Stimulated activated naive B cell treated with anti-CD40 and anti-IgM and Interleukin-4, amounts not matched to agents 10 μg/mL and 1 μg/mL and 100 μg/mL, for 72 hours (primary cell): ENCODE measurements around the gene CRTAC1.

Experiments
- ATAC-seq, 2 donors: fragments of 150-1000 bp; cut with Tn5 transposase; replicated peaks; 2 replicates each; pipeline ENCODE4 v1.10.0; 2021; ENCODE audit warnings: moderate library complexity in 1 of 2
- DNase-seq: peaks from one replicate; pipeline ENCODE4 v3.0.0; 2021
- H3K27ac Mint-ChIP-seq: one replicate; pipeline ENCODE4 v1.8.0; 2022; ENCODE audit warnings: mild to moderate bottlenecking, mixed read lengths
- H3K27me3 Mint-ChIP-seq, 2 donors: one replicate each; pipeline ENCODE4 v1.8.0; 2022; ENCODE audit warnings: mixed read lengths in 2 of 2
- H3K36me3 Mint-ChIP-seq, 2 donors: one replicate each; pipeline ENCODE4 v1.8.0; 2022; ENCODE audit warnings: mixed read lengths in 2 of 2, mild to moderate bottlenecking in 1 of 2
- H3K4me1 Mint-ChIP-seq, 2 donors: one replicate each; pipeline ENCODE4 v1.8.0; 2022; ENCODE audit warnings: mixed read lengths in 2 of 2, mild to moderate bottlenecking in 1 of 2
- H3K4me3 Mint-ChIP-seq, 2 donors: one replicate each; pipeline ENCODE4 v1.8.0; 2022; ENCODE audit warnings: mild to moderate bottlenecking in 2 of 2, mixed read lengths in 2 of 2, moderate library complexity in 1 of 2
- H3K9me3 Mint-ChIP-seq, 2 donors: one replicate each; pipeline ENCODE4 v1.8.0; 2022; ENCODE audit warnings: mixed read lengths in 2 of 2, mild to moderate bottlenecking in 1 of 2

The CRTAC1 gene

GRCh38 chr10:97936126-97936525 is 94.3 kb downstream of the CRTAC1 start:
- Mint-ChIP-seq H3K4me3 (no peak overlapping the region), H3K27me3 (peaks cover 18 to 23% of the 10 kb centered on the region in 2 donors), H3K27ac (no peak overlapping the region), H3K36me3 (no peaks in the 10 kb centered on the region), H3K4me1 (no peaks in the 10 kb centered on the region), H3K9me3 (no peaks in the 10 kb centered on the region)
- no peak for DNase-seq
- ATAC-seq, result no peak

DNA sequence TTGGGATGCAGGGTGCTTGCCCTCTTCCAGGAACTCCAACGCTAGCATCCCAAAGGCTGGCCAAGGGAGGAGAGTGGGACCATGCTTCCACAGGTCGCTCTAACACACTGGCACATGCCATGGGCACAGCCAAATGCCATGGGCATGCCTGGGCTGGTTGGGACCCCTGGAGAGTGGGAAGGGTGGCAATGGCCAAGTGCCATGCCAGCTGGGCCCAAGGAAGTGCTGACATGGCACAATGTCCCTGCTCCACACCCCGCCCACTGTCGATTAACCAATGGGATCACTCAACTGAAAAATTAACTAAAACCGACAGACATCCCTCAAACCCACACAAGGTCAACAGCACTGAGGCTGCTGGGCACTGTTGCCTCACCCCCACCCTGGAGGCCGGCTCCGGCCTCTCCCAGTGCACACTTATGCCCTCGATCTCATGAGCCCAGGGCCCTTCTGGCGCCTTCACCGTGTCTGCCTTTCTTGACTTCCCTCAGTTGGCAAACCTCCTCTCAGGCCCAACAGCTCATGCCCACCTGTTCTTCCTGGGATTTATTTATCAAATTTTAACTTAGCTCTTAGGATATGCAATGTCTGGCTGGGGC is 97.4 kb downstream of the CRTAC1 start:
- no peak overlapping the region for H3K4me3 Mint-ChIP-seq
- DNase-seq (no peak), ATAC-seq (no peak)
- H3K9me3 Mint-ChIP-seq, result no peaks in the 10 kb centered on the region
- peaks cover 18 to 25% of the 10 kb centered on the region in 2 donors for H3K27me3 Mint-ChIP-seq
- H3K36me3 Mint-ChIP-seq, result no peaks in the 10 kb centered on the region
- no peak overlapping the region for H3K27ac Mint-ChIP-seq
- no peaks in the 10 kb centered on the region for H3K4me1 Mint-ChIP-seq

GRCh38 chr10:97931041-97931440 is 99.4 kb downstream of the CRTAC1 start:
- no peak overlapping the region for H3K27ac Mint-ChIP-seq
- ATAC-seq (no peak), DNase-seq (no peak)
- H3K9me3 Mint-ChIP-seq, result no peaks in the 10 kb centered on the region
- peaks cover 27 to 28% of the 10 kb centered on the region in 2 donors for H3K27me3 Mint-ChIP-seq
- H3K4me1 Mint-ChIP-seq, result no peaks in the 10 kb centered on the region
- no peak overlapping the region for H3K4me3 Mint-ChIP-seq
- H3K36me3 Mint-ChIP-seq, result no peaks in the 10 kb centered on the region

DNA sequence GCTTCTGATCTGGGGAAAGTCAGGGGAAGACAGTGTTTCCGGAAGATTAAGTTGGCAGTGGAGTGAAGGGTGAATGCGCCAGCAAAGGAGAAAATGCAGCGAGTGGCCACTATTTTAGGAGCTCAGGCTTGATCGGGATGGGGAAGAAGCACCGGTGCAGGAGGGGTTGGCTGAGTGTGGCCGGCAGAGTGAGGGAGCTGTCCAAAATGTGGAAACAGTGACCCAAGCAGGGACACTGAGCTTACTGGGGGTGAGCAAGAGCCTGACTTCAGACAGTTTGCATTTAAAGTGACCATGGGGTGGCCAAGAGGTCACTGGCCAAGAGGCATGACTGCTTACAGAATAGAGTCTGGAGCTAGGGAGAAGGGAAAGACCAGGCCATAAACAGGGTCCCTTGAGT is 101.5 kb downstream of the CRTAC1 start:
- H3K9me3 Mint-ChIP-seq, result no peaks in the 10 kb centered on the region
- DNase-seq (no peak), ATAC-seq (no peak)
- peaks cover 44 to 48% of the 10 kb centered on the region in 2 donors for H3K27me3 Mint-ChIP-seq
- H3K36me3 Mint-ChIP-seq, result no peaks in the 10 kb centered on the region
- no peak overlapping the region for H3K27ac Mint-ChIP-seq
- H3K4me3 Mint-ChIP-seq, result no peak overlapping the region
- H3K4me1 Mint-ChIP-seq, result no peaks in the 10 kb centered on the region

DNA sequence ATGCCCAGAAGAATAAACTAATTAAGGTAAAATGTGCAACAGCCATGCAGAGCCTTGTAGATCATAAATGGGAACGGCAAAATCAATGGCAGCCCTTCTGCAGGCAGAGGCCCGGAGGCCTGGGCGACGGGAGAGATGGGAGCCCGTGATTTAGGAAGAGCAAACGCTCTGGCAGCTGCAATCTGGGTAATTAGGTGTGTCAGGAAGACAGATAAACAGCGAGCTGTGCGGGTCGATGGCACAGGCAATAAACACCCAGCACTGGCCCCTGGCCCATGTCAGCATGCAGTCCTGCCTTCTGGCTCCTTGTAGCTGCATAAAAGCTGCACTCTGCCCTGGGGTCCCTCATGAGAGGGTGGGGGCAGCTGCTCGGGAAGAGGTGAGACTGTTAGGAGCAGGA is 102.8 kb downstream of the CRTAC1 start:
- no peaks in the 10 kb centered on the region for H3K36me3 Mint-ChIP-seq
- no peaks in the 10 kb centered on the region for H3K9me3 Mint-ChIP-seq

GRCh38 chr10:97926055-97926454 is 104.4 kb downstream of the CRTAC1 start:
- peaks cover 42% of the 10 kb centered on the region in 2 donors for H3K27me3 Mint-ChIP-seq
- no peaks in the 10 kb centered on the region for H3K9me3 Mint-ChIP-seq
- ATAC-seq (no peak), DNase-seq (no peak)
- no peaks in the 10 kb centered on the region for H3K36me3 Mint-ChIP-seq
- H3K27ac Mint-ChIP-seq, result no peak overlapping the region
- H3K4me3 Mint-ChIP-seq, result no peak overlapping the region
- no peaks in the 10 kb centered on the region for H3K4me1 Mint-ChIP-seq

More for the DNA sequence above, 102.8 kb downstream of the CRTAC1 start:
- Mint-ChIP-seq H3K4me1 (no peaks in the 10 kb centered on the region), H3K27ac (no peak overlapping the region), H3K27me3 (peaks cover 48% of the 10 kb centered on the region in 2 donors), H3K4me3 (no peak overlapping the region)
- no peak for DNase-seq
- no peak for ATAC-seq

DNA sequence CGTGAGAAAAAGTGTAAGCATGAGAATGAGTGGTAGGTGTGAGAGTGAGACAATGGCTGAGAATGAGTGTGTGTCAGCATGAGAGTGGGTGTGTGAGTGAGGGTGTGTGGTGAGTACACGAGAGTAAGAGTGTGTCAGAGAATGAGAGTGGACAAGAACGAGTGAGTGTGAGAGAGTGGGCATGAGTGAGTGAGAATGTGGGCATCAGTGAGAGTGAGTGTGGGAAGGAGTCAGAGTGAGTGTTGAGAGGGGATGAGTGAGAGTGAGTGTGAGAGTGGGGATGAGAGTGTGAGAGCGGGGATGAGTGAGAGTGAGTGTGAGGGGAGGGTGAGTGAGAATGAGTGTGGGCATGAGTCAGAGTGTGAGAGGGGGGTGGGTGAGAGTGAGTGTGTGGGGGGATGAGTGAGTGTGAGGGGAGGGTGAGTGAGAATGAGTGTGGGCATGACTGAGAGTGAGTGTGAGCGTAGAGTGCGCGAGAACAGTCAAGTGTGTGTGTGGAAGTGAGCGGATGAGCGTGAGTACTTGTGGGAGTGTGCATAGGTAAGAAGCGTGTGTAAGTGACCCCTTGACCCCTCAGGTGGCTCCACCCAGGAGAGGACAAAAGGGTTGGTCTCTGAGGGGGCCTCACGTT is 105.0 kb downstream of the CRTAC1 start:
- Mint-ChIP-seq H3K9me3 (no peaks in the 10 kb centered on the region), H3K27ac (no peak overlapping the region)

GRCh38 chr10:97924678-97925077 is 105.7 kb downstream of the CRTAC1 start:
- Mint-ChIP-seq H3K9me3 (no peaks in the 10 kb centered on the region), H3K27ac (no peak overlapping the region), H3K4me3 (no peak overlapping the region), H3K36me3 (no peaks in the 10 kb centered on the region), H3K27me3 (peaks cover 48 to 49% of the 10 kb centered on the region in 2 donors), H3K4me1 (no peaks in the 10 kb centered on the region)
- no peak for DNase-seq
- ATAC-seq, result no peak

More for the DNA sequence above, 105.0 kb downstream of the CRTAC1 start:
- Mint-ChIP-seq H3K36me3 (no peaks in the 10 kb centered on the region), H3K27me3 (peaks cover 48 to 49% of the 10 kb centered on the region in 2 donors), H3K4me3 (no peak overlapping the region), H3K4me1 (no peaks in the 10 kb centered on the region)
- ATAC-seq (no peak), DNase-seq (no peak)

DNA sequence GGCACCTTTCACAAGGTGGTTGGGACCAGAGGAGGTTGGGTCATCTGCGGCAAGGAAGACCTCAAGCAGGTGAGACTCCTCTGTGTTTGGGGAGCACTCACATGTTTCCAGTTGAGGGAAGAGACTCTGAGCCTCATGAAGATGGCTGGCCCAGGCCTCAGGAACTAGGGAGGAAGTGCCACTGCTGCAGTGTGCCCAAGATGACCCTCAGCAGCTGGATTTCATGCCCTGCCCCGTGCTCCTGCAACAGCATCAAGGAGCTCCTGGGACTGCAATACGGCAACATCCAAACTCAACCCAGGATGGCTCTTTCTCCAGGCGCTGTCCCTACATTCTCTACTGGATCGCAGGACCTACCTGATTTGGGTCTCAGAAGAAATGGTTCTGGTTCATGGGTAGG is 106.9 kb downstream of the CRTAC1 start:
- no peak overlapping the region for H3K27ac Mint-ChIP-seq
- H3K27me3 Mint-ChIP-seq, result peaks cover 39 to 47% of the 10 kb centered on the region in 2 donors
- H3K4me3 Mint-ChIP-seq, result no peak overlapping the region
- H3K9me3 Mint-ChIP-seq, result no peaks in the 10 kb centered on the region
- H3K4me1 Mint-ChIP-seq, result no peaks in the 10 kb centered on the region
- H3K36me3 Mint-ChIP-seq, result no peaks in the 10 kb centered on the region
- ATAC-seq (no peak), DNase-seq (no peak)

DNA sequence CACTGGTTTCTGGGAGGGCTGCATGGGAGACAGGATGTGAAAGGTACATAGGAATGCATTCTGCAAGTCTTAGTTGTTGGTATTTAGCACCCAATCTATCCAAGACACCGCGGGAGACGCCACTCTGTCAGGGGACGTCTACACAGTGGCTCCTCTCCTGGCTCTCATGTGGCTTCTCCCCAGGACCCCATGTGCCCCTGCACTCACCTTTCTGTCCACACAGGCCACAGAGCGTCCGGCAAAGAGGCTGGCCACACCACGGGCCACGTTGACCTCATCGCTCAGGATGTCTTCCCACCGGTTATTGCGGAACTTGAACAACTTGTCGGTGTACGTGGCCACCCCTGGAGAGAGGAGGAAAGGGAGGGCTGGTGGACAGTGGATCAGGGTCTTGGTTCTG is 107.4 kb downstream of the CRTAC1 start:
- no peak overlapping the region for H3K4me3 Mint-ChIP-seq
- H3K4me1 Mint-ChIP-seq, result no peaks in the 10 kb centered on the region
- H3K27me3 Mint-ChIP-seq, result peaks cover 41 to 43% of the 10 kb centered on the region in 2 donors
- ATAC-seq (no peak), DNase-seq (no peak)
- H3K36me3 Mint-ChIP-seq, result no peaks in the 10 kb centered on the region
- H3K27ac Mint-ChIP-seq, result no peak overlapping the region
- no peaks in the 10 kb centered on the region for H3K9me3 Mint-ChIP-seq

- H3K27ac Mint-ChIP-seq, result no peak overlapping the region
- DNase-seq, result no peak
- no peak for ATAC-seq
- no peaks in the 10 kb centered on the region for H3K9me3 Mint-ChIP-seq
- peaks cover 34 to 37% of the 10 kb centered on the region in 2 donors for H3K27me3 Mint-ChIP-seq
- no peak overlapping the region for H3K4me3 Mint-ChIP-seq
- no peaks in the 10 kb centered on the region for H3K36me3 Mint-ChIP-seq
- H3K4me1 Mint-ChIP-seq, result no peaks in the 10 kb centered on the region
Measured at GRCh38 chr10:97922022-97922758, 108.2 kb downstream of the CRTAC1 start.

- no peaks in the 10 kb centered on the region for H3K36me3 Mint-ChIP-seq
- no peaks in the 10 kb centered on the region for H3K4me1 Mint-ChIP-seq
- H3K4me3 Mint-ChIP-seq, result no peak overlapping the region
- no peak for ATAC-seq
- H3K9me3 Mint-ChIP-seq, result no peaks in the 10 kb centered on the region
- no peak overlapping the region for H3K27ac Mint-ChIP-seq
- peaks cover 33 to 37% of the 10 kb centered on the region in 2 donors for H3K27me3 Mint-ChIP-seq
- no peak for DNase-seq
Measured at GRCh38 chr10:97921581-97922021, 108.8 kb downstream of the CRTAC1 start.

DNA sequence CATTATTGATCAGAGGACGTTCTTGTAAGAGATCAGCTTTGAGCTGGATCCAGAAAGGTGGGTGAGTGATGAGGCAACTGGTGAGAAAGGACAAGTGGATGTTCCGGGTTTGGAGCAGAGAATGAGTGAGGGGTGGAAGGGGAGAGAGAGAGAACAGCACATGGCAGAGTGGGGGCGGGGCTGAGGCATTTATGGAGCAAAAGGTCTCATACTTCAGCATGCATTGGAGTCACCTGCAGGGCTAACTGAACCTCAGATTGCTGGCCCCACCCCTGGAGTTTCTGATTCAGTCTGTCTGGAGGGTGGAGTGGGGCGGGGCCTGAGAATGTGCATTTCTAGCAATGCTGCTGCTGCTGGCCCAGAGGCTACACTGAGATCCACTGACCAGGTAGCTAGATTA is 109.6 kb downstream of the CRTAC1 start:
- Mint-ChIP-seq H3K27ac (no peak overlapping the region), H3K9me3 (no peaks in the 10 kb centered on the region), H3K4me1 (no peaks in the 10 kb centered on the region), H3K36me3 (no peaks in the 10 kb centered on the region), H3K4me3 (no peak overlapping the region), H3K27me3 (peaks cover 36 to 41% of the 10 kb centered on the region in 2 donors)
- DNase-seq, result no peak
- ATAC-seq, result no peak

DNA sequence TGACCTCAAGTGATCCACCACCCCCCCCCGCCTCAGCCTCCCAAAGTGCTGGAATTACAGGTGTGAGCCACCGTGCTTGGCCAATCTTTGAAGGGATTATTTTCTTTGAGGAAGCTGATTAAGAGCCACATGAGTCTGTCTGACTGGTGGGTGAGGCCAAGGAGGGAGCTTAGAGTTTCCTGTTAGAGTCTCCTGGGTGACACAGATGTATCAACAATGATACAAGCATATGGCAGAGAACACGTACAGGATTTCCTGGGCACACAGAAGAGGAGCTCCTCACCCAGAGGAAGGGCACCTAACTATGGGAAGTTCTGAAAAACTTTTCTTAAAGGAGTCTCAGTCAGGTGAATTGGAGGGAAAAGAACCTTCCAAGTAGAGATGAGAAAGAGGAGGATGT is 111.4 kb downstream of the CRTAC1 start:
- no peaks in the 10 kb centered on the region for H3K9me3 Mint-ChIP-seq
- H3K4me1 Mint-ChIP-seq, result peaks cover 5 to 7% of the 10 kb centered on the region in 2 donors
- no peak overlapping the region for H3K27ac Mint-ChIP-seq
- H3K27me3 Mint-ChIP-seq, result peaks cover 34 to 35% of the 10 kb centered on the region in 2 donors
- ATAC-seq (no peak), DNase-seq (no peak)
- H3K36me3 Mint-ChIP-seq, result no peaks in the 10 kb centered on the region
- H3K4me3 Mint-ChIP-seq, result no peak overlapping the region

DNA sequence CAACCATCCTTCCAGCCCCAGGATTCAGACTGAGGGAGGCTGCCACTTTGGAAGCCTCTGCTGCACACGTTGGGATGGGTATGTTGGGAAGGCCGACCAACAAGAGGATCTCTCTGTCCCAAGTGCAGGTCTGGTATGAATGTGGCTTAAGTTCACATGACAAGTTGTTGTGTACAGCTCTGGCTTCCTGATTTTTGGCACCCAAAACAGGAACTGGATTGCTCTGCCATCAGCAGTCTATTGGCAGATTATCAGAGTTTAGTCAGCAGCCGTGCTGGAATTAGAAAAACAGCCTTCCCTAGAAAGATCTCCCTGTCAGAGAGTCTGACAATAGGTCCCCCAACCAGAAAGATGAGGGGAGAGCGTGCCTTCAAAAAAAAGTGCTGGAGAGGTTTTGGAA is 113.8 kb downstream of the CRTAC1 start:
- ATAC-seq (no peak), DNase-seq (no peak)
- H3K27me3 Mint-ChIP-seq, result peaks cover 34 to 39% of the 10 kb centered on the region in 2 donors
- H3K9me3 Mint-ChIP-seq, result no peaks in the 10 kb centered on the region
- H3K4me1 Mint-ChIP-seq, result peaks cover 5 to 7% of the 10 kb centered on the region in 2 donors
- no peak overlapping the region for H3K27ac Mint-ChIP-seq
- no peak overlapping the region for H3K4me3 Mint-ChIP-seq
- no peaks in the 10 kb centered on the region for H3K36me3 Mint-ChIP-seq
